Neuronal stem cell (in vitro differentiated cells): ENCODE results near the gene NFS1.
"Not testable (repeated sequence)": the region's sequence is repeated elsewhere in the genome, so short reads cannot be mapped to it uniquely, and the experiment has no call there.

ENCODE experiments used
- DNase-seq: peaks from one replicate; pipeline ENCODE4 v3.0.0-alpha.2; 2013; ENCODE audit warnings: low spot score
- H2AFZ ChIP-seq: one replicate; pipeline ENCODE4 v1.6.1; 2013; ENCODE audit warnings: mild to moderate bottlenecking, low read length, inconsistent platforms
- H2AK5ac ChIP-seq: 2 replicates; pipeline ENCODE4 v1.6.1; 2013; ENCODE audit warnings: low read depth, mild to moderate bottlenecking, inconsistent platforms, low read length, moderate library complexity, mixed read lengths
- H2BK120ac ChIP-seq: 2 replicates; pipeline ENCODE4 v1.6.1; 2013; ENCODE audit warnings: low read depth, mild to moderate bottlenecking, inconsistent platforms, low read length, moderate library complexity, mixed read lengths
- H2BK12ac ChIP-seq: one replicate; pipeline ENCODE4 v1.6.1; 2013; ENCODE audit warnings: low read length, inconsistent platforms
- H2BK15ac ChIP-seq: 2 replicates; pipeline ENCODE4 v1.6.1; 2013; ENCODE audit warnings: mild to moderate bottlenecking, low read length, inconsistent platforms, mixed read lengths
- H2BK5ac ChIP-seq: one replicate; pipeline ENCODE4 v1.6.1; 2013; ENCODE audit warnings: inconsistent platforms, mild to moderate bottlenecking, low read length, moderate library complexity
- H3K14ac ChIP-seq: one replicate; pipeline ENCODE4 v1.6.1; 2013; ENCODE audit warnings: low read length, inconsistent platforms
- H3K18ac ChIP-seq: 2 replicates; pipeline ENCODE4 v1.6.1; 2013; ENCODE audit warnings: low read length, inconsistent platforms
- H3K23ac ChIP-seq: 2 replicates; pipeline ENCODE4 v1.6.1; 2013; ENCODE audit warnings: low read depth, mild to moderate bottlenecking, mixed read lengths, low read length, inconsistent platforms; ENCODE audit not compliant: poor library complexity
- H3K27ac ChIP-seq: replicated peaks from 3 replicates; pipeline ENCODE4 v1.5.1; 2013; ENCODE audit warnings: low read length, inconsistent platforms
- H3K27me3 ChIP-seq, 3 experiments: 2 replicates each; pipeline ENCODE4 v1.6.1; 2013; ENCODE audit warnings: low read length in 3 of 3, mild to moderate bottlenecking in 2 of 3, inconsistent platforms in 1 of 3, low read depth in 1 of 3, mixed read lengths in 1 of 3, moderate library complexity in 1 of 3; ENCODE audit not compliant: control insufficient read depth in 3 of 3, insufficient read depth in 3 of 3
- H3K36me3 ChIP-seq, 2 donors: replicated peaks in 1 of 2; 2 replicates each; pipeline ENCODE4 v1.6.1; 2013; ENCODE audit warnings: low read length in 2 of 2; ENCODE audit not compliant: control insufficient read depth in 2 of 2, insufficient read depth in 2 of 2
- H3K4ac ChIP-seq: 2 replicates; pipeline ENCODE4 v1.6.1; 2013; ENCODE audit warnings: inconsistent platforms, mild to moderate bottlenecking, low read length, moderate library complexity
- H3K4me1 ChIP-seq, 2 donors: 1 replicate in 1 of 2; 2 replicates in 1 of 2; pipeline ENCODE4 v1.6.1; 2013; ENCODE audit warnings: low read length in 2 of 2, low read depth in 1 of 2; ENCODE audit not compliant: control insufficient read depth in 2 of 2, insufficient read depth in 1 of 2
- H3K4me2 ChIP-seq: one replicate; pipeline ENCODE4 v1.6.1; 2013; ENCODE audit warnings: mild to moderate bottlenecking, low read length, inconsistent platforms; ENCODE audit not compliant: insufficient read depth, poor library complexity, severe bottlenecking
- H3K4me3 ChIP-seq, 2 donors: 2 replicates each; pipeline ENCODE4 v1.5.1; 2013; ENCODE audit warnings: low read length in 2 of 2, mild to moderate bottlenecking in 2 of 2, inconsistent platforms in 1 of 2, moderate library complexity in 1 of 2
- H3K79me1 ChIP-seq: one replicate; pipeline ENCODE4 v1.6.1; 2013; ENCODE audit warnings: low read depth, mild to moderate bottlenecking, inconsistent platforms, low read length, moderate library complexity
- H3K9ac ChIP-seq: one replicate; pipeline ENCODE4 v1.6.1; 2013; ENCODE audit warnings: mild to moderate bottlenecking, low read depth, low read length, inconsistent platforms; ENCODE audit not compliant: poor library complexity
- H3K9me3 ChIP-seq, 2 donors: replicated peaks in 1 of 2; 2 replicates each; pipeline versions ENCODE3 to v1.6.1; 2013; ENCODE audit warnings: low read length in 2 of 2, mild to moderate bottlenecking in 2 of 2, inconsistent platforms in 1 of 2, low read depth in 1 of 2, mixed read lengths in 1 of 2, moderate library complexity in 1 of 2; ENCODE audit not compliant: control insufficient read depth in 2 of 2, insufficient read depth in 1 of 2
- H4K8ac ChIP-seq: one replicate; pipeline ENCODE4 v1.6.1; 2013; ENCODE audit warnings: low read depth, mild to moderate bottlenecking, inconsistent platforms, low read length, moderate library complexity
- H4K91ac ChIP-seq: one replicate; pipeline ENCODE4 v1.6.1; 2013; ENCODE audit warnings: low read length, low read depth, mild to moderate bottlenecking, inconsistent platforms; ENCODE audit not compliant: poor library complexity
- WGBS, 2 donors: extraction: QIAGEN DNeasy Blood & Tissue Kit; methylation state at CpG; one replicate each; pipeline ENCODE4 v1.1.7; 2013; ENCODE audit warnings: missing lambda C conversion rate in 2 of 2, mixed read lengths in 1 of 2; ENCODE audit not compliant: insufficient read length in 2 of 2, insufficient replicate concordance in 1 of 2; ENCODE audit errors: extremely low coverage in 2 of 2; 5-methylcytosine and 5-hydroxymethylcytosine counted together

The NFS1 gene

GRCh38 chr20:35723275-35723639 is 24.1 kb upstream of the NFS1 start:
- H3K18ac ChIP-seq, H2BK5ac ChIP-seq, H3K27ac ChIP-seq, H3K4me2 ChIP-seq, H2BK12ac ChIP-seq, H2AK5ac ChIP-seq, DNase-seq, H3K9ac ChIP-seq, H3K14ac ChIP-seq, H4K91ac ChIP-seq, H2BK15ac ChIP-seq, H3K9me3 ChIP-seq, H3K27me3 ChIP-seq, H3K4ac ChIP-seq, H3K4me1 ChIP-seq, H3K79me1 ChIP-seq, H2AFZ ChIP-seq, H3K23ac ChIP-seq, H2BK120ac ChIP-seq, H3K4me3 ChIP-seq, H4K8ac ChIP-seq: not testable (repeated sequence)
- no CpG with 5 or more reads among the region's 4 CpGs for WGBS, 2 donors
- peaks cover 60 to 97% of the 10 kb centered on the region in 2 donors for H3K36me3 ChIP-seq

DNA sequence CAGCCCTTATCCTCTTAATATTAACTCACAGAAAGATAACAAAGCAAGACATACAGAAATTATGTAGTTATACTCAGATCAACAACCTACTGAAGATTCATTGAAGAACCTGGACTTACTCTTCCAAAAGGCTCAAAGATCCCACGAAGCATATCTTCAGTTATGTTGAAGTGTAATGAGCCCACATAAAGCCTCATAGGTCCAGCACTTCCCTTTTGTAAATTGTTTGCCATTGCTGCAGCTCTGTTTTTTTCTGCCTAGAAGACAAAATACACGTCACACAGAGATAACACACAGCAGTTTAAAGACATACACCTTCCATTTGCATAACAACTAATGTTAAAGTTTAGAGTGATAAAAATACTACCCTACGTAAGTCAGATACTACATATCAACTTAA is 22.5 kb upstream of the NFS1 start:
- Histone ChIP-seq H4K91ac (no peak overlapping the region), H2AK5ac (no peak overlapping the region), H3K27ac (no peak overlapping the region), H3K4me2 (no peak overlapping the region), H2BK120ac (no peak overlapping the region), H3K36me3 (peaks cover 60 to 99% of the 10 kb centered on the region in 2 donors), H3K4me1 (no peaks in the 10 kb centered on the region), H3K27me3 (no peaks in the 10 kb centered on the region), H3K79me1 (peaks cover 11% of the 10 kb centered on the region), H3K18ac (no peak overlapping the region), H2BK12ac (no peak overlapping the region), H3K23ac (no peak overlapping the region), H2BK5ac (no peak overlapping the region), H3K4me3 (no peak overlapping the region), H3K4ac (no peak overlapping the region), H3K9ac (no peak overlapping the region), H3K9me3 (no peaks in the 10 kb centered on the region), H3K14ac (no peak overlapping the region), H2BK15ac (no peak overlapping the region), H2AFZ (no peak overlapping the region), H4K8ac (no peak overlapping the region)
- no peak for DNase-seq
- WGBS, 2 donors = no CpG with 5 or more reads among the region's 3 CpGs

DNA sequence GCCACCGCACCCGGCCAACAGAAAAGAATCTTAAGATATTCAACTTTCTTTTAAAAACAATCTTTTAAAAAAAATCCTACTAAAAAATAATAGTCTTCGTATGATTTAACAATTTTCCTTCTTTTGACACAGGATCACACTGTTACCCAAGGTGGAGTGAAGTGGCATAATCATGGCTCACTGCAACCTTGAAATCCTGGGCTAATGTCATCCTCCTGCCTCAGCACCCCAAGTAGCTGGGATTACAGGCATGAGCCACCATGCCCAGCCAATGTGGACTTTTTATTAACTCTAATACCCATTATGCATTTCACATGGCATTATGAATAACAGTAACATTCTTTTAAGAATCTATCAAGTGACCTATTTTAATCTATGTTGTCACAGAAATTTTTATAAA is 22.1 kb upstream of the NFS1 start:
- H2AFZ ChIP-seq = no peak overlapping the region
- whole genome bisulfite sequencing, 2 donors = 100% methylated on average over 1 of the region's 3 CpGs
- no peak overlapping the region for H2BK120ac ChIP-seq
- H4K91ac ChIP-seq = no peak overlapping the region
- H3K18ac ChIP-seq = no peak overlapping the region
- peaks cover 60 to 99% of the 10 kb centered on the region in 2 donors for H3K36me3 ChIP-seq
- no peak overlapping the region for H3K9ac ChIP-seq
- no peaks in the 10 kb centered on the region for H3K4me1 ChIP-seq
- no peak overlapping the region for H2AK5ac ChIP-seq
- H2BK15ac ChIP-seq = no peak overlapping the region
- no peaks in the 10 kb centered on the region for H3K27me3 ChIP-seq
- H3K14ac ChIP-seq = no peak overlapping the region
- H3K79me1 ChIP-seq = peaks cover 10% of the 10 kb centered on the region
- H2BK5ac ChIP-seq = no peak overlapping the region
- H3K27ac ChIP-seq = no peak overlapping the region
- no peak overlapping the region for H3K4me2 ChIP-seq
- H3K4me3 ChIP-seq = no peak overlapping the region
- H2BK12ac ChIP-seq = no peak overlapping the region
- H3K23ac ChIP-seq = no peak overlapping the region
- DNase-seq = no peak
- H3K9me3 ChIP-seq = no peaks in the 10 kb centered on the region
- H4K8ac ChIP-seq = no peak overlapping the region
- no peak overlapping the region for H3K4ac ChIP-seq

DNA sequence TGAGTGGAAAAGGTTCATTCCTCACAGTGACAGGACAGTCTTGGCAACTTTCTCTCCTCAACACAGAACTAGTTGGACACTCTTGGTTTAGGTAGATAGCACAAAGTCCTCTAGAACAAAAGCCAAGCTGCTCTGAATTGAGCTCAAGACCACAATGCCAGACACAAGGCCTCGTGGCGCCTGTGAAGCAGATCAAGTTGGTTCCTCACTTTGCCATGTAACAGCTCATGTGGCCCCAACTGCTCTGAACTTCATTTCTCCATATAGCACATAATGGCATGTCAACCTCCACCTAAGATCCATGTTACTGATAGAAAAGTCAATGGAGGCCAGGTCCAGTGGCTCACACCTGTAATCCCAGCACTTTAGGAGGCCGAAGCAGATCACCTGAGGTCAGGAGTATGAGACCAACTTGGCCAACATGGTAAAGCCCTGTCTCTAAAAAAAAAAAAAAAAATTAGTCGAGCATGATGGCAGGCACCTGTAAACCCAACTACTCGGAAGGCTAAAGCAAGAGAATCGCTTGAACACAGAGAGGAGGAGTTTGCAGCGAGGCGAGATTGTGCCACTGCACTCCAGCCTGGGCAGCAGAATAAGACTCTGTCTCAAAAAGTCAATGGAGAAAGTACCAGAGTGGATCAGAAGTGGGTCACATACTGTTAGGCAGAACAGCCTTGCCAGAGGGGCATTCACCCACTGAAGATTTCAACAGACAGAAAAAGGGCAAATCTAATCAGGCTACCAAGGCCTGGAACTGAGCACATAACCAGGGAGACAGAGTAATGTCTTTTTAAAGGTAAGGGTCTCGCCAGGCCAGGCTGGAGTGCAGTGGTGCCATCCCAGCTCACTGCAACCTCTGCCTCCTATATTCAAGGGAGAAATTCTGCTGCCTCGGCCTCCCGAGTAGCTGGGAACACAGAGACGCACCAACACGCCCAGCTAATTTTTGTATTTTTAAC is 21.3 kb upstream of the NFS1 start:
- H3K4me1 ChIP-seq = no peaks in the 10 kb centered on the region
- H2BK5ac ChIP-seq = no peak overlapping the region
- H4K91ac ChIP-seq = no peak overlapping the region
- no peak overlapping the region for H2BK12ac ChIP-seq
- H2BK120ac ChIP-seq = no peak overlapping the region
- H4K8ac ChIP-seq = no peak overlapping the region
- no peak overlapping the region for H3K14ac ChIP-seq
- no peak overlapping the region for H3K4me2 ChIP-seq
- H3K9ac ChIP-seq = peak overlapping the region; percentile 27
- H2BK15ac ChIP-seq = no peak overlapping the region
- peaks cover 8% of the 10 kb centered on the region for H3K79me1 ChIP-seq
- no peak for DNase-seq
- no peak overlapping the region for H2AFZ ChIP-seq
- no peak overlapping the region for H2AK5ac ChIP-seq
- no peak overlapping the region for H3K27ac ChIP-seq
- no peak overlapping the region for H3K4ac ChIP-seq
- H3K27me3 ChIP-seq = no peaks in the 10 kb centered on the region
- H3K9me3 ChIP-seq = no peaks in the 10 kb centered on the region
- WGBS, 2 donors = no CpG with 5 or more reads among the region's 13 CpGs
- peaks cover 64 to 99% of the 10 kb centered on the region in 2 donors for H3K36me3 ChIP-seq
- peak overlapping the region; percentile 49 for H3K23ac ChIP-seq
- H3K18ac ChIP-seq = no peak overlapping the region
- no peak overlapping the region for H3K4me3 ChIP-seq
